ENCODE measurements around the gene AQP3. TPM values are rescaled to one million over a fixed set of nuclear protein-coding genes. Genes with fewer than 3 reads are reported as not detected.
A peak's percentile ranks its signal among the peaks of the same experiment; 100 is the strongest.
"Not testable (repeated sequence)": the region's sequence is repeated elsewhere in the genome, so short reads cannot be mapped to it uniquely, and the experiment has no call there.

The AQP3 gene
- polyA plus RNA-seq, 1 donor from 2014 or later, result 18.7 TPM

DNA sequence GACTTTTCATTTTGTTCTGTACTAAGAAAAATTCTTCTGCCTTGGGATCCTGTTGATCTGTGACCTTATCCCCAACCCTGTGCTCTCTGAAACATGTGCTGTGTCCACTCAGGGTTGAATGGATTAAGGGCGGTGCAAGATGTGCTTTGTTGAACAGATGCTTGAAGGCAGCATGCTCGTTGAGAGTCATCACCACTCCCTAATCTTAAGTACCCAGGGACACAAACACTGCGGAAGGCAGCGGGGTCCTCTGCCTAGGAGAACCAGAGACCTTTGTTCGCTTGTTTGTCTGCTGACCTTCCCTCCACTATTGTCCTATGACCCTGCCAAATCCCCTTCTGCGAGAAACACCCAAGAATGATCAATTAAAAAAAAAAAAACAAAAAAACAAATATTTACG is 23.4 kb downstream of the AQP3 start:
- not testable (repeated sequence) for H3K9me3 Mint-ChIP-seq, H3K4me1 Mint-ChIP-seq, H3K27me3 Mint-ChIP-seq, H3K4me3 Mint-ChIP-seq, H3K27ac Mint-ChIP-seq, H3K36me3 Mint-ChIP-seq

- peaks cover 5% of the 10 kb centered on the region for H3K27me3 Mint-ChIP-seq
- H3K27ac Mint-ChIP-seq, result no peak overlapping the region
- H3K36me3 Mint-ChIP-seq, result no peaks in the 10 kb centered on the region
- H3K4me3 Mint-ChIP-seq, result no peak overlapping the region
- H3K9me3 Mint-ChIP-seq, result no peaks in the 10 kb centered on the region
- H3K4me1 Mint-ChIP-seq, result peaks cover 0 to 7% (median 0%) of the 10 kb centered on the region in 3 donors
Measured at GRCh38 chr9:33419708-33420303, 27.6 kb downstream of the AQP3 start.

DNA sequence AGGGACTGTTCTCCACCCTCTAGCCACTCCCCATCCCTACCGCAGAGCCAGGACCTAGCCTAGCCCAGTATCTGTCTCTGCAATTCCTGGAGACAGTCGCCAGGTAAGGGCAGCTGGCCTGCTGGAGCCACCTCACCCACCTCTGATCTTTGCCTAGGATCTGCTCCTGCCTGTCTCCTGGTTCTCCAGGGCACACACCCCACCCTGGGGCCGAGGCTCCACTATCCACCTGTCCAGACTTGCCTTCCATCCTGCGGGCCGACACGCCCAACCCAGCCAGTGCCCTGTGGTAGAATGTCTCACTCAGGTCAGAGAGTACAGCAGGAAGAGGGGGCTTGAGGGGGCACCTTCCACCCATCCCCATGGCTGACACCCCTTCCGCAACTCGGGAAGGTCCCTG is 29.3 kb downstream of the AQP3 start:
- H3K4me1 Mint-ChIP-seq, result peaks cover 0 to 7% (median 3%) of the 10 kb centered on the region in 3 donors
- H3K27me3 Mint-ChIP-seq, result peaks cover 8% of the 10 kb centered on the region
- H3K27ac Mint-ChIP-seq, result no peak overlapping the region
- no peak overlapping the region for H3K4me3 Mint-ChIP-seq
- no peaks in the 10 kb centered on the region for H3K36me3 Mint-ChIP-seq
- H3K9me3 Mint-ChIP-seq, result no peaks in the 10 kb centered on the region

DNA sequence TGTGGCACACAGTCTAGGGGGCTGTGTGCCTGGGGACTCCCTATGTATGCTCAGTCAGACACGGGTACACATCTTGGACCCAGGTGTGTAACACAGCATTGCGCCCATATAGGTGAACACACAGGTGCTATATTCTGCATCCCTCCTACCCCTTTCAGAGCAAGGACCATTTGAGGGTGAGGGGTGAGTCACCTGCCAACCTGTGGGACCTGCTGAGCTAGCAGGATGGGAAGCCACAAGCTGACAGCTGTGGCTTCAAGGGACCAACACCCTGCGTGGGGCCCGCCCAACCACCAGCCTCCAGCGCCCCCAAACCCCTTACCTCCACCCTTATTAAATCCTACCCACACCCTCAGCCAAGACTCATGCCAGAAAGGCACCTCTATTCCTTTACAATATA is 30.4 kb downstream of the AQP3 start:
- Mint-ChIP-seq H3K4me3 (peak overlapping the region in 1 of 4 donors; percentile 74), H3K27ac (peak overlapping the region in 1 of 3 donors; percentile 76), H3K36me3 (no peaks in the 10 kb centered on the region), H3K27me3 (peaks cover 8% of the 10 kb centered on the region), H3K4me1 (peaks cover 0 to 7% (median 3%) of the 10 kb centered on the region in 3 donors), H3K9me3 (no peaks in the 10 kb centered on the region)

- Mint-ChIP-seq H3K27ac (peak overlapping the region in 1 of 3 donors; percentile 80), H3K27me3 (peaks cover 9% of the 10 kb centered on the region), H3K4me1 (peaks cover 0 to 7% (median 3%) of the 10 kb centered on the region in 3 donors), H3K36me3 (no peaks in the 10 kb centered on the region), H3K4me3 (no peak overlapping the region), H3K9me3 (no peaks in the 10 kb centered on the region)
Measured at GRCh38 chr9:33415501-33416038, 31.8 kb downstream of the AQP3 start.

DNA sequence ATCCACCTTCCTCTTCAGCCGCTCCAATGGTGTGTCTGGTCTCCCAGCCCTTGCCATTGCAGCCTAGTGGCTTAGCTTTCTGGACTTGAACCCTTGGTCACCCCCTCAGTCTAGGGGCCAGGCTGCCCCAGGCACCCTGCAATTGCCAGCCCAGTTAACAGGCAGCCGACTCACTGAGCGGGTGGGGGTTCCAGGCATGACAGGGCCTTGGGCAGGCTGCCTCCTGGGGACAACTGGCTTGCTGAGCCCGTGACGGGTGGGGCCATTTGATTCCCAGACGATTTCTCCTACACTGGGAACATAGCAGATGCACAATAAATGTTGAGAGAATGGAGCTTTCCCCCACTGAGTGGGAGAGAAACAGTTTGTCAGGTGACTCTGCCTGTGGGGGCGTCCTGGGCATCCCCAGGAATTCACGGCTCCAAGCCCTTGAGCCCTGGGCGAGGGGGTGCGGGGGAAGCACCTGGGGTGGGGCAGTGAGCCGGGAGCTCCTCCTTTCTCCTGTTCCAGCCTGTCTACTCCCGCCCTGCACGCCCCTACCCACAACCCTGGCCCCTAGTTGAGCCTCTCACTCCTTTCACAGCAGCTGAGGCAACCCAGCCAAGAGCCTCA is 32.4 kb downstream of the AQP3 start:
- Mint-ChIP-seq H3K36me3 (no peaks in the 10 kb centered on the region), H3K27ac (peak overlapping the region in 1 of 3 donors; percentile 80), H3K4me1 (peaks cover 0 to 5% (median 3%) of the 10 kb centered on the region in 3 donors), H3K4me3 (no peak overlapping the region), H3K9me3 (no peaks in the 10 kb centered on the region), H3K27me3 (peaks cover 9% of the 10 kb centered on the region)

DNA sequence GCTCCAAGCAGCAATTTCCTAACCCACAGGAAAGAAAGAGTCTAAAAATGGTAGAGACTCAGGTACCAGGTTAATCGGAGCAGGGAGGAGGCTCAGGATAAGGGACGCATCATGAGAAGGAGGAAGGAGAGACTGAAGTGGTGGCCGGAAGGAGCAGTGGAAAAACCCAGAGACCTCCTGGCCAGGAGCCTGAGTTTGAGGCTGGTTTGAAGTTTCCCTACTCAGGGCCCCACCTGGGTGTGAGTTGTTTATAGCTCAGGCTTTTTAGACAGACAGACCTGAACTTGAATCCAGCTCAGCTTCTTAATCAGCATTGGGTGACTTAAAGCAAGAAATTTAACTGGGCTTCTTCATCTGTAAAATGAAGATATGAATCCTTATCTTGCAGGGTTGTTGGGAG is 33.1 kb downstream of the AQP3 start:
- H3K4me3 Mint-ChIP-seq, result peak overlapping the region in 1 of 4 donors; percentile 83
- no peaks in the 10 kb centered on the region for H3K36me3 Mint-ChIP-seq
- H3K27ac Mint-ChIP-seq, result no peak overlapping the region
- H3K4me1 Mint-ChIP-seq, result peaks cover 0 to 5% (median 3%) of the 10 kb centered on the region in 3 donors
- peaks cover 9% of the 10 kb centered on the region for H3K27me3 Mint-ChIP-seq
- H3K9me3 Mint-ChIP-seq, result no peaks in the 10 kb centered on the region

- H3K27me3 Mint-ChIP-seq, result peaks cover 3% of the 10 kb centered on the region
- H3K27ac Mint-ChIP-seq, result no peak overlapping the region
- no peaks in the 10 kb centered on the region for H3K9me3 Mint-ChIP-seq
- no peaks in the 10 kb centered on the region for H3K36me3 Mint-ChIP-seq
- H3K4me3 Mint-ChIP-seq, result no peak overlapping the region
- no peaks in the 10 kb centered on the region for H3K4me1 Mint-ChIP-seq
Measured at GRCh38 chr9:33408087-33408486, 39.3 kb downstream of the AQP3 start.

- no peaks in the 10 kb centered on the region for H3K36me3 Mint-ChIP-seq
- H3K9me3 Mint-ChIP-seq, result no peaks in the 10 kb centered on the region
- no peaks in the 10 kb centered on the region for H3K4me1 Mint-ChIP-seq
- H3K4me3 Mint-ChIP-seq, result no peak overlapping the region
- H3K27ac Mint-ChIP-seq, result no peak overlapping the region
- peaks cover 3% of the 10 kb centered on the region for H3K27me3 Mint-ChIP-seq
Measured at GRCh38 chr9:33407061-33407460, 40.3 kb downstream of the AQP3 start.

DNA sequence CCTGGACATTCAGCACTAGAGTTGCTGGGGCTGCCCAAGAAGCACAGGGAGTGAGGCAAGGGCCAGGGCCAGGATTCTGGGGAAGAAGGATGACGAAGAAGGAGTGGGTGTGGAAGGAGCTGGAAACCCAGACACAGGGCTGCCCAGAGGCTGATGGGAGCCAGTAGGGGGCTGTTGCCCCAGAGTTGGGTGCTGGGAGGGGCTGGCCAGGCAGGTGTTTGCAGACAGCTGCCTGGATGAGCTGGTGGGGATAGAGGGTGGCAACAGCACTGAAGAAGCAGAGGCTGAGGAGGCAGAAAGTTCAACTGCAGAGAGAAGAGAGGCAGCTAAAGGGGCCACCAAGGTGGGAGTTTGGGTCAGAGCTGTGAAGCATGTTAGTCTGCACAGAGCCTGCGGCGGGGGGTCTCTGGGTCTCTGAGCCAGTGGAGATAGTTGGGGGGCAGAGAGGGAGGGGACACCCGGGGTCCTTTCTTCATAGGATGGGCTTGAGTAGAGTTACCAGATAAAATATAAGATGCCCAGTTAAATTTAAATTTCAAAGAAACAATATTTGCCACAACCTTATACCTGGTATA is 42.5 kb downstream of the AQP3 start:
- Mint-ChIP-seq H3K36me3 (no peaks in the 10 kb centered on the region), H3K27me3 (peaks cover 4% of the 10 kb centered on the region), H3K9me3 (no peaks in the 10 kb centered on the region), H3K27ac (no peak overlapping the region), H3K4me3 (no peak overlapping the region), H3K4me1 (no peaks in the 10 kb centered on the region)

- Mint-ChIP-seq H3K4me1 (no peaks in the 10 kb centered on the region), H3K9me3 (no peaks in the 10 kb centered on the region), H3K36me3 (no peaks in the 10 kb centered on the region), H3K27me3 (peaks cover 5% of the 10 kb centered on the region), H3K4me3 (no peak overlapping the region), H3K27ac (peak overlapping the region in 1 of 3 donors; percentile 59)
Measured at GRCh38 chr9:33403941-33404787, 43.2 kb downstream of the AQP3 start.

DNA sequence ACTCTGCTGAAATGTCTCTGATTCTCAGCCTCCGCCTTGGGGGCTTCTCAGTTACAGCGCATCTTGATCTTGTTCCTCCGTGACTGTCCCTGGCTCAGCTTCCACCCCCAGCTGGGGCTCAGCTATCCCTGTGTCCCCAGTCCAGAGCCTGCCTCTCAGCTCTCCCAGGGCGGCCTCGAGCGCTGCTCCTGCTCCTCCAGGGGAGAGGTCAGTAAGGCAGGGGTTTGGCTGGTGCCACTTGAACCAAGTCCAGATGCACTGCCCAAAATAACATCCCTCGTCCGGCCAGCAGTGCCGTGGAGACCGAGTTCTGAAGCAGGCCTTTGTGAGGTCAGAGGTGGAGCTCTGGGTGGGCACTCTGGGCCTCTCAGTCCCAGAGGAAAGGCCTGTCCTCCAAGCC is 45.0 kb downstream of the AQP3 start, which contains the start of gene AQP7:
Gene AQP7 (minus strand): TSS at position 198 of the 400 bp plus-strand sequence. CDS start 1,306 bp downstream, outside the sequence.
- not testable (repeated sequence) for H3K36me3 Mint-ChIP-seq, H3K9me3 Mint-ChIP-seq, H3K27me3 Mint-ChIP-seq, H3K4me1 Mint-ChIP-seq, H3K27ac Mint-ChIP-seq, H3K4me3 Mint-ChIP-seq

DNA sequence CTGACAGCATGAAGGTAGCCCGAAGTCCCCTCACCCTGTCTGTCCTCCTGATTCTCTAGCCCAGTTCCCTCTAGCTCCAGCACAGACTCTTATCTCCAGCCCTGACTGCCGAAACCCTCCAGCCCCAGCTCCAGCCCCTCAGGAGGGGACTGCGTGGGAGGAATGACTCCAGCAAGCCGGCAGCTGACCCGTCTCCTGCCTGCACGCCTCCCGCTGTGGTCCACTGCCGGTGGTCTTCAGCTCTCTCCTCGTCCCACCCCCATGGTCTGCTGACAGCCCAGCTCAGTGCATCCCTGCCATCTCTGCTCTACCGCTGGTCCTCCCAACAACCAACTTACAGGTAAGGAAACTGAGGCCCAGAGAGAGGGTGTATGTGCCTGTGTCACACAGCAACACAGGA is 45.6 kb downstream of the AQP3 start:
- not testable (repeated sequence) for H3K9me3 Mint-ChIP-seq, H3K4me1 Mint-ChIP-seq, H3K27me3 Mint-ChIP-seq, H3K4me3 Mint-ChIP-seq, H3K27ac Mint-ChIP-seq, H3K36me3 Mint-ChIP-seq

GRCh38 chr9:33399047-33399446 is 48.3 kb downstream of the AQP3 start:
- peaks cover 11% of the 10 kb centered on the region for H3K27me3 Mint-ChIP-seq
- not testable (repeated sequence) for H3K4me1 Mint-ChIP-seq, H3K4me3 Mint-ChIP-seq, H3K36me3 Mint-ChIP-seq, H3K9me3 Mint-ChIP-seq, H3K27ac Mint-ChIP-seq

DNA sequence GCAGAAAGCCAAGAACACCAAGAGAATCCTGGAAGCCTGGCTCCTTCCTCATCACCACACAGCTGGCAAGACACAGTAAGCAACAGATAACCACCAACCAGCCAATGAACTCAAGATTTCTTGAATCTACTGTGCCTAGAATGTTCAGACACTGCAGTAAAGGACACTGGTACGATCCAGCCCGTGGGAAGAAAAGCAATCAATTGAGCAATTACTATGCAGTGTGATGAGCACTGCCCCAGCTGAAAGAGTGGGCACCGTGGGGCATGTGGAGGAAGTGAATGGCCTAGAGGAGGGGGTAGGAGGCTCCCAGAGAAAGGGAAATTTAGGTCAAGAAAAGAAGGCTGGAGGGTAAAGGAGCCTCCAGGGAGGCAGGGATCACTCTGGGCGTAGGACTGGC is 49.6 kb downstream of the AQP3 start:
- not testable (repeated sequence) for H3K36me3 Mint-ChIP-seq, H3K4me1 Mint-ChIP-seq

More for the DNA sequence above, 49.6 kb downstream of the AQP3 start:
- not testable (repeated sequence) for H3K27ac Mint-ChIP-seq, H3K27me3 Mint-ChIP-seq, H3K9me3 Mint-ChIP-seq, H3K4me3 Mint-ChIP-seq
